ENCODE data around the gene IL2RA. TPM values are rescaled to one million over a fixed set of nuclear protein-coding genes. Genes with fewer than 3 reads are reported as not detected.

IL2RA gene
- total RNA-seq, 1 donor from 2014 or later = 2.9 TPM

- no peak for ATAC-seq
- DNase-seq = no peak
Measured at GRCh38 chr10:5978230-5978489, 84.0 kb downstream of the IL2RA start.

DNA sequence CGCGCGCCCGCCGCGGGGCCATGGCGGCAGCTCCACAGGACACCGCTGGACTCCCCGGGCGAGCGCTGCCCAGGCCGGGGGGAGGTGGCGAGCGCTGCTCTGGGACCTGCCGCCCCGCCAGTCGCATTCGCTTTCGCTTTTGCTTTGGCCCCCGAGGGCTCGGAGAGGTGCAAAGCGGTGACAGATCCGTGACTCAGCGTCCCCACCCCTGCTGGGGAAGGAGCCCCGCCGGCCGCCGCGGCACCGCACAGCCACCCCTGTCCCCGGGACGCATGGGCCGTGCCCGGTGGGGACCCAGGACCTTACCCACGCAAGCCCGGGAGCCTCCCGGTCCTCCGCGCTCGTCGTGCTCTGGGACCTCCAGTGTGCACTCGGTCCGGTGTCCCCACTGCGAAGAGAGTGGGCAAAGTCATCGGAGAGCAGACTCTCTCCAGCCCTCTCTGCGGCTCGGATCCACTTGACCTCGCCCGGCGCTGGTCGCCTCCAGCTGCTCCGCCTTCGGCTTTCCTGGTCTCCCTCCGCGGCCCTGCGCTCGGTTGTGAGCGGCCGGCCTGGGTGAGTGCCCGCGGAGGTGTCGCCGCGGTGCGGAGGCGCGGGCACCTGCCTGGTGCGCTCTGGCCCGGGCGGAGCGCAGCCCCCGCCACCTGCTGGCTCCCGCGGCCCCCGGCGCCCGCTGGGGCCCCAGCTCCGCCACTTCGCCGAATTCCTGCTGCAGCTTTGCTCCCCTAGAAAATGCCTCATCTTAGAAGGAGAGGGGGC is 84.5 kb downstream of the IL2RA start, which contains the start of gene IL15RA:
TSS of gene IL15RA (minus strand) at position 73 of the 759 bp plus-strand sequence. CDS start at position 22, 51 bp downstream.
- no peaks in the 10 kb centered on the region for H3K36me3 ChIP-seq
- peak within 1 kb of the TSS; percentile 98 for H3K27ac ChIP-seq
- H3K27me3 ChIP-seq (ENCODE audit: low read depth) = no peaks in the 10 kb centered on the region
- ATAC-seq = peak; percentile 93 to 95
- no peaks in the 10 kb centered on the region for H3K9me3 ChIP-seq
- H3K4me1 ChIP-seq = peaks cover 26% of the 10 kb centered on the region
- peak; percentile 36 for TF ChIP-seq CTCF (IDR thresholded peaks at IDR 0.05)
- DNase-seq = peak; percentile 88
- peak within 1 kb of the TSS; percentile 98 for H3K4me3 ChIP-seq
- intact Hi-C loops (cut with DNase I) = no loop called here

More at GRCh38 chr10:5978230-5978489, 84.0 kb downstream of the IL2RA start:
- Histone ChIP-seq H3K9me3 (no peaks in the 10 kb centered on the region), H3K27ac (peak overlapping the region; percentile 98), H3K4me3 (peak overlapping the region; percentile 98), H3K27me3 (ENCODE audit: low read depth) (no peaks in the 10 kb centered on the region), H3K4me1 (peaks cover 22% of the 10 kb centered on the region), H3K36me3 (no peaks in the 10 kb centered on the region)
- intact Hi-C loops (cut with DNase I) = no loop called here
- no peak for TF ChIP-seq CTCF (IDR thresholded peaks at IDR 0.05)

GRCh38 chr10:5976512-5977470 is 85.4 kb downstream of the IL2RA start:
- no peak for TF ChIP-seq CTCF (IDR thresholded peaks at IDR 0.05)
- ATAC-seq = peak; percentile 76 to 79
- peak; percentile 72 for DNase-seq
- Histone ChIP-seq H3K9me3 (no peaks in the 10 kb centered on the region), H3K4me1 (peaks cover 35% of the 10 kb centered on the region), H3K4me3 (peak overlapping the region; percentile 98), H3K36me3 (no peaks in the 10 kb centered on the region), H3K27ac (peak overlapping the region; percentile 98), H3K27me3 (ENCODE audit: low read depth) (no peaks in the 10 kb centered on the region)
- intact Hi-C loops (cut with DNase I) = no loop called here

GRCh38 chr10:5975641-5976473 is 86.3 kb downstream of the IL2RA start:
- Histone ChIP-seq H3K27me3 (ENCODE audit: low read depth) (no peaks in the 10 kb centered on the region), H3K4me3 (peak overlapping the region; percentile 98), H3K9me3 (no peaks in the 10 kb centered on the region), H3K4me1 (peaks cover 44% of the 10 kb centered on the region), H3K36me3 (no peaks in the 10 kb centered on the region), H3K27ac (peak overlapping the region; percentile 98)
- intact Hi-C loops (cut with DNase I) = no loop called here
- no peak for TF ChIP-seq CTCF (IDR thresholded peaks at IDR 0.05)
- ATAC-seq (peak; percentile 11 to 37), DNase-seq (peak; percentile 48)

DNA sequence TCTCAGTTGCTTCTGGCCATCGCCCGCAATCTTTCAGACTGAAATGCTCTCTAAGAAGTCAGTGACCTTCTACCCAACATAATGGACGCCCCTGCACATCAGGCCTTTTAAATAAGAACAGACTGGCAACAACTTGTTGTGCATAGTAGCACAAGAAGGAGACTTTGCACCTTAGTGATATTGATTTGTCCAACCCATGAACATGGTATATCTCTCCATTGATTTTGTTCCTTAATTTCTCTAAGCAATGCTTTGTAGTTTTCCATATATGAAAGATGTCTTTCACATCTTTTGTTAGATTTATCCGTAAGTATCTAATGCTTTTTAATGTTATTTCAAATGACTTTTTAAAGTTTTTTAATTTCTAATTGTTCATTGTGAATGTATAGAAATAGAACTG is 89.1 kb downstream of the IL2RA start:
- Histone ChIP-seq H3K4me3 (no peak overlapping the region), H3K27me3 (ENCODE audit: low read depth) (no peaks in the 10 kb centered on the region), H3K9me3 (no peaks in the 10 kb centered on the region), H3K4me1 (peaks cover 51% of the 10 kb centered on the region), H3K27ac (no peak overlapping the region), H3K36me3 (peaks cover 6% of the 10 kb centered on the region)
- intact Hi-C loops (cut with DNase I) = no loop called here
- no peak for DNase-seq
- ATAC-seq = no peak
- TF ChIP-seq CTCF (IDR thresholded peaks at IDR 0.05) = no peak

All from lower lobe of right lung (tissue), 2 donors.